GM10266 (cell line): ENCODE data around the gene TECPR1.
A peak's percentile ranks its signal among the peaks of the same experiment; 100 is the strongest.

Source experiments
- DNase-seq: peaks from one replicate; pipeline ENCODE4 v3.0.0; 2012; ENCODE audit errors: extremely low spot score
- CTCF ChIP-seq: IDR thresholded peaks from 2 replicates; pipeline ENCODE4 v1.5.1; 2012; ENCODE audit warnings: mild to moderate bottlenecking, low read depth; ENCODE audit not compliant: control insufficient read depth, insufficient read depth; ENCODE audit errors: missing control alignments

TECPR1 gene

GRCh38 chr7:98225913-98226614, 26.0 kb downstream of the TECPR1 start:
- DNase-seq: no peak
- TF ChIP-seq CTCF: no peak

- DNase-seq: no peak
- TF ChIP-seq CTCF: no peak
Measured at GRCh38 chr7:98224701-98225181, 27.3 kb downstream of the TECPR1 start.

DNA sequence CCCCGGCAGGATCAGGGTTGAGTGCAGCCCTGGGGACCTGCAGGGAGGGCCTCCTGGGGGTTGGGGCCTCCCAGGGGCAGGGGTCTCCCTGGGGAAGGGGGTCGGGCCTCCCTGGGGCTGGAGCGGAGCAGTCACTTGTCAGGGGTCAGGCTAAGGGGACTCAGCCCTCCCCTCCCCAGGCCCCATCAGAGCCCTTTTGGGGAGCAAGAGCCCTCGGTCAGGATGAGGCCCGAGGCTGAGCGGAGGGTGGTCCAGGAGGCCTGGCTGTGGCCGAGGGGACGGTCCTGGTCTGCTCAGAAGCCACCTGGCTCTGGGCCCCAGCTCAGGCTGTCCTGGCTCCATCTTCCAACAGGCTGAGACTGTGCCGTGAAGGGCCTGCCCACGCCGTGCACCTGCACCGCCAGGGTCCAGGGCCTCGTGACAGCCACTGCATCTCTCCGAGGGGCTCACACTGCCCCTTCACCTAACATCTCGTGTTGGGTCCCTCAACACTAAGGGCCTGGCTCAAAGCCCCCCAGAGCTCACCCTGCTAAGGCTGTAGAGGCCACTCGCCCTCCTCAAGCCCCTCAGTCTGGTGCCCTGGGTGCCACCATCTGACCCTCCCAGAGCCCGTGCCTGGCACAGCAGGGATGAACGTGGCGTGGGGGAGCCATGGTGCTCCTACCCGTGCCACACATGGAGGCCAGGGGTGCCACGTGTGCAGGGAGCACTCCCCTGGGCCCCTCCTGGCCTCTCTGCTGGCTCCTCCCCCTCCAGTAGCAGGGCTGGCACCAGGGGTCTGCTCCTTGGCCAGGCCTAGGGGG, 27.9 kb downstream of the TECPR1 start:
- TF ChIP-seq CTCF: no peak

GRCh38 chr7:98223351-98223897, 28.6 kb downstream of the TECPR1 start:
- no peak for DNase-seq
- TF ChIP-seq CTCF: no peak

More for the DNA sequence above, 27.9 kb downstream of the TECPR1 start:
- no peak for DNase-seq

DNA sequence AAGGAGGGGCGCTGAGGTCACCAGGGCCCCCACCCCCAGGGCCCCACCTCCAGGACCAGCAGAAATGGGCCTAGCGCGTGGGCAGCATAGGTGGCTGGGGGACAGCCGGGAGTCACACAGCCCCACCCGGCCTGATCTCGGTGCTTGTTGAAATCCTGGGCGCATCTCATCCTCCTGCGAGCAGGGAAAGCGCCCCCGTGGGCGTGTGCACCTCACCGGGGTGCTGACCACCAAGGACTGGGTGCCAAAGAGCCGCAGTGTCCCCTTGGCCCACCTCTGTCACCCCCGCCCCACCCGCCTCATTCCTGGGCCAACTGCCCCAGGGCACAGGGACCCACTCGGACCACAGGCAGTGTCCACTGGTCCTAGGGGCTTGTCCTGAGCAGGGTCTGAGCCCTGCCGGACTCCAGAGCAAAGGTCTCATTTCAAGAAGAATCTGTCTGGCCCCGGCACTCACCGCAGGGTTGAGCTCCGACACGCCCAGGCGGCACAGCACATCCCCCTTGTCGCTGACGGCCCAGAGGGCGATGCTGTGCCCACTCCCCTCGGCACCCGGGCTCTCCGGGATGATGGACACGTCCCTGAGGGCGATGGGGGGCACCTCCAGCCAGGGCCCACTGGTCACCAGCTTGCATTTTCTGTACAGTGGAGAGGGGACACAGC, 29.4 kb downstream of the TECPR1 start:
- no peak for DNase-seq
- TF ChIP-seq CTCF: no peak

DNA sequence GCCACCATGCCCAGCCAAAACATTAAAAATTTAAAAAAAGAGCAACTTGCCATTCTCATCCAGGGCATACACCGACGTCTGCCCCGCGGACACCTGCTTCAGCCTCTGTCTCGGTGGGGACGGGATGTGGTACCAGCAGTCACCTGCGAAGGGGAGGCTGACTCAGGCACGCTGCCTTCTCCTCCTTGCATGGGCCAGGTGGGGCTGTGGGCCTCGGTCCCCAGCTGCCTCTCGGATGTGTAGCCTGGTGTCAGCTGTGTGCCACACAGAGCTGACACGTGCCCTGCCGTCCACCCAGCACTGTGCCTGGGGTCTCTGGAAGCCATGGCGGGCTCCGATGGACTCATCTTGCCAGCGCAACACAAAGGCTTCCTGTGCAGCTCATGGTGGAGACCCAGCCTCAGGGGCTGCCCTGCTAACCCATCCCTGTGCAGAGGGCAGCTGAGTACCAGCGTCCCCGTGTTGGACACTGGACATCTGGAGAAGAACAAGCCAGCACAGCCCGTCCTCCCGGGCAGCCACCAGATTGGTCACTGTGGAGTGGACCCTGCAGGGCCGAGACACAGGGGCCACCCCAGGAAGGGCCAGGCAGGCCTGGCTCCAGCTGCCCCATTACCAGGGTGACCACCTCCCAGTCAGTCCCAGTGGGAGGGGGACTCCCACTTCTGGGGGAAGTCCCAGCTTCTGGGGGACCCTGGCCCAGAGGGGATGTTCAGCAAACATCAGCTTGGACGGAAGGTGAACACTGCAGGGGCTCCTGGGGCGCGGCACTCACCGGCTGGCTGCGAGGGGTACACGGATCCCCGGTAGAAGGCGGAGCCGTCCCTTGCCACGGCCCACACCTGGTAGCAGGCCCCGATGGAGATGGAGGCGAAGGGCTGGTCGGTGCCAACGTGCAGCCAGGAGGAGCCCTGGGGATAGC, 30.2 kb downstream of the TECPR1 start:
- no peak for TF ChIP-seq CTCF
- no peak for DNase-seq

GRCh38 chr7:98219382-98219781, 32.6 kb downstream of the TECPR1 start:
- peak; percentile 43 for DNase-seq
